Upper lobe of right lung (tissue), 1 donor: ENCODE results near the gene ZNF750. TPM values are rescaled to one million over a fixed set of nuclear protein-coding genes. Genes with fewer than 3 reads are reported as not detected.

ENCODE experiments used
- ATAC-seq: fragments of 200-7000 bp; cut with Tn5 transposase; one replicate; pipeline ENCODE4 v1.9.1; 2020; ENCODE audit warnings: mild to moderate bottlenecking, moderate library complexity
- DNase-seq: peaks from one replicate; pipeline ENCODE4 v3.0.0-alpha.2; 2020
- H3K27ac ChIP-seq: fragments of 200-600 bp; one replicate; pipeline ENCODE4 v1.8.0; 2022
- H3K27me3 ChIP-seq: fragments of 200-600 bp; one replicate; pipeline ENCODE4 v1.8.0; 2022; ENCODE audit warnings: mild to moderate bottlenecking
- H3K36me3 ChIP-seq: fragments of 200-600 bp; one replicate; pipeline ENCODE4 v1.8.0; 2022
- H3K4me1 ChIP-seq: fragments of 200-600 bp; one replicate; pipeline ENCODE4 v1.8.0; 2022
- H3K4me3 ChIP-seq: fragments of 200-600 bp; one replicate; pipeline ENCODE4 v1.8.0; 2022; ENCODE audit warnings: mild to moderate bottlenecking
- H3K9me3 ChIP-seq: fragments of 200-600 bp; one replicate; pipeline ENCODE4 v1.8.0; 2022
- CTCF ChIP-seq: fragments of 200-600 bp; IDR thresholded peaks from one replicate; pipeline ENCODE4 v1.8.0; 2022; ENCODE audit warnings: antibody characterized with exemption
- intact Hi-C: fragments of 100-400 bp; cut with DNase I; formaldehyde crosslinking; loops from one replicate; pipeline ENCODE4 v1.11.0; 2022
- total RNA-seq: library from RNA; stranded (reverse); fragmentation: NEBNext Ultra II Directional; extraction: Animal tissue kit (Norgen Biotek cat#: 25700); gene quantifications from one replicate; pipeline ENCODE4 v1.2.1, GENCODE V29; 2021
- donor health status: DM: no; HTN: yes; CAD: no; lungs with severe emphysema.

Gene ZNF750
- total RNA-seq, 1 donor from 2014 or later = 5.6 TPM

- H3K27ac ChIP-seq = peak overlapping the region; percentile 78
- H3K27me3 ChIP-seq = no peaks in the 10 kb centered on the region
- DNase-seq = no peak
- intact Hi-C loops = no loop called here
- H3K36me3 ChIP-seq = no peaks in the 10 kb centered on the region
- no peak for ATAC-seq
- TF ChIP-seq CTCF = no peak
- no peak overlapping the region for H3K4me3 ChIP-seq
- H3K4me1 ChIP-seq = peaks cover 64% of the 10 kb centered on the region
- no peaks in the 10 kb centered on the region for H3K9me3 ChIP-seq
Observed at GRCh38 chr17:82883419-82884031, 43.7 kb upstream of the ZNF750 start.

- Histone ChIP-seq H3K27ac (peak overlapping the region; percentile 78), H3K36me3 (no peaks in the 10 kb centered on the region), H3K27me3 (no peaks in the 10 kb centered on the region), H3K9me3 (no peaks in the 10 kb centered on the region), H3K4me3 (no peak overlapping the region), H3K4me1 (peaks cover 71% of the 10 kb centered on the region)
- ATAC-seq = peak; percentile 79
- TF ChIP-seq CTCF = no peak
- intact Hi-C loops = no loop called here
- peak; percentile 89 for DNase-seq
Observed at GRCh38 chr17:82882715-82883418, 43.0 kb upstream of the ZNF750 start.

GRCh38 chr17:82881900-82882714, 42.3 kb upstream of the ZNF750 start:
- Histone ChIP-seq H3K4me3 (no peak overlapping the region), H3K4me1 (peaks cover 73% of the 10 kb centered on the region), H3K9me3 (no peaks in the 10 kb centered on the region), H3K27me3 (no peaks in the 10 kb centered on the region), H3K27ac (peak overlapping the region; percentile 78), H3K36me3 (no peaks in the 10 kb centered on the region)
- DNase-seq = peak; percentile 86
- TF ChIP-seq CTCF = no peak
- intact Hi-C loops = no loop called here
- ATAC-seq = peak; percentile 59

- Histone ChIP-seq H3K4me3 (no peak overlapping the region), H3K27ac (peak overlapping the region; percentile 78), H3K27me3 (no peaks in the 10 kb centered on the region), H3K4me1 (peaks cover 79% of the 10 kb centered on the region), H3K36me3 (no peaks in the 10 kb centered on the region), H3K9me3 (no peaks in the 10 kb centered on the region)
- intact Hi-C loops = no loop called here
- no peak for TF ChIP-seq CTCF
- DNase-seq (no peak), ATAC-seq (no peak)
Observed at GRCh38 chr17:82881324-82881823, 41.6 kb upstream of the ZNF750 start.

- no peak overlapping the region for H3K27ac ChIP-seq
- ATAC-seq = no peak
- no peak for TF ChIP-seq CTCF
- no peaks in the 10 kb centered on the region for H3K9me3 ChIP-seq
- peaks cover 79% of the 10 kb centered on the region for H3K4me1 ChIP-seq
- no peaks in the 10 kb centered on the region for H3K36me3 ChIP-seq
- no peak overlapping the region for H3K4me3 ChIP-seq
- intact Hi-C loops = no loop called here
- H3K27me3 ChIP-seq = no peaks in the 10 kb centered on the region
- DNase-seq = no peak
Observed at GRCh38 chr17:82880620-82881323, 41.0 kb upstream of the ZNF750 start.
